Activated T-cell treated with anti-CD3 and anti-CD28 coated beads, Interleukin-2, amount 50 U/mL, for 72 hours (primary cell): ENCODE results near the gene GTF2I. TPM values are rescaled to one million over a fixed set of nuclear protein-coding genes. Genes with fewer than 3 reads are reported as not detected.
"Not testable (repeated sequence)": the region's sequence is repeated elsewhere in the genome, so short reads cannot be mapped to it uniquely, and the experiment has no call there.

ENCODE experiments used
- ATAC-seq, 2 donors: fragments of 150-1000 bp; cut with Tn5 transposase; replicated peaks in 1 of 2; 2 replicates each; pipeline ENCODE4 v1.10.0; 2021; ENCODE audit warnings: moderate library complexity in 2 of 2, mild to moderate bottlenecking in 1 of 2
- DNase-seq, 2 donors: peaks; one replicate each; pipeline ENCODE4 v3.0.0; 2021 to 2022; ENCODE audit warnings: mixed read lengths in 1 of 2
- H3K27ac Mint-ChIP-seq: one replicate; pipeline ENCODE4 v1.8.0; 2022; ENCODE audit warnings: mild to moderate bottlenecking, moderate library complexity, mixed read lengths
- H3K27me3 Mint-ChIP-seq: one replicate; pipeline ENCODE4 v1.8.0; 2022; ENCODE audit warnings: low read depth, mixed read lengths
- H3K36me3 Mint-ChIP-seq, 2 donors: one replicate each; pipeline ENCODE4 v1.8.0; 2022; ENCODE audit warnings: mixed read lengths in 2 of 2, mild to moderate bottlenecking in 1 of 2; ENCODE audit not compliant: insufficient read depth in 2 of 2
- H3K4me1 Mint-ChIP-seq: one replicate; pipeline ENCODE4 v1.8.0; 2022; ENCODE audit warnings: low read depth, mixed read lengths
- H3K4me3 Mint-ChIP-seq, 2 donors: one replicate each; pipeline ENCODE4 v1.8.0; 2022; ENCODE audit warnings: mild to moderate bottlenecking in 2 of 2, mixed read lengths in 2 of 2, moderate library complexity in 2 of 2
- H3K9me3 Mint-ChIP-seq, 2 donors: one replicate each; pipeline ENCODE4 v1.8.0; 2022; ENCODE audit warnings: mixed read lengths in 2 of 2
- total RNA-seq, 2 donors: library from RNA; stranded (reverse); gene quantifications; one replicate each; pipeline ENCODE4 v1.2.3, GENCODE V29; 2022

The GTF2I gene
- total RNA-seq, 2 donors from 2014 or later = 118 to 121 TPM

DNA sequence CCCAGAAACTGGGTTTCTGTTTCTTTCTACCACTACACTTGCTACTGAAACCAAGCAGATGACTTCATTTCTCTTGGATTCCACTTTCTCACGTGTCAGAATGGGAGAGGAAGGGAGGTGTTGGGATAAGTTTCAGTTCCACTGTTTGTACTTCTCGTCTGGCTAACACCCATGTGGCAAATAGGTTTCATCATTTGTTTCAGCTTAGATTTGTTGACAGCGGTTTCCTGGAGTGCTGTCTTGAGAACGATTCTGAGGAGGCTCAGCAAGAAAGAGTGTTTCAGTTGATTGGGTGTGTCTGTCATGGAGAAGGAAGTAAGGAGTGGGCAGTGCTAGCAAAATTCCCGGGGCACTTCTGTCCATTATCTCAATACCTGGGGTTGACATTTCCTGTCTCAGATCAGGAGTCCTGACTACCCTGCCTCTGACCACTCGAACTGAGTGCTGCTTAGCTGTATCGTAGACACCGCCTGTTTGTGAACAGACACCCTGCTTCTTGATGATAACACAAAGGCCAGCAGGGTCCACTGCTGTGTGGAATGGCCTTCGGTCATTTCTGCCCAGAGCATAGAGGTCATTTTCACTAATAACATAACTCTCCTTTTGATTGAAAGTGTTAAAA lies 86.5 kb downstream of the GTF2I start:
- H3K4me3 Mint-ChIP-seq, H3K36me3 Mint-ChIP-seq, H3K9me3 Mint-ChIP-seq, DNase-seq, H3K27me3 Mint-ChIP-seq, H3K27ac Mint-ChIP-seq, ATAC-seq, H3K4me1 Mint-ChIP-seq: not testable (repeated sequence)

DNA sequence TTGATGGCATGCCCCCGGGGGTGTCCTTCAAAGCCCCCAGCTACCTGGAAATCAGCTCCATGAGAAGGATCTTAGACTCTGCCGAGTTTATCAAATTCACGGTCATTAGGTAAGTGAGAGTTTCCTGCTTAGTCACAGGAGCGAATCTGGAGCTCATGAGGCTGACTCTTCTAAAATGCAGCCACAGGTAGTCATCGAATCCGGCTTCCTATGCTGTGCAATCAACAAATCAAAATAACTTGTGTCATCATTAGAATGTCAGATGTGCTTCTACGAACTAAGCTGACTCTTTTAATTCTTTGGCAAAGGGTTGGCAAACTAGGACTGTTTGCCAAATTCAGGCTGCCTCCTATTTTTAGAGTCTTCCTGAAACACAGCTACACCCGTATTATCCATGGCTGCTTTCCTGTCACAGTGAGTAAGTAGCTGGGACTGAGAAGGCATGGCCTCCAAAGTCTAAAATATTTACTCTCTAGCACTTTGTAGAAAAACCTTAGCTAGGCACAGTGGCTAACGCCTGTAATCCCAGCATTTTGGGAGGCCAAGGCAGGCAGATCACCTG lies 96.5 kb downstream of the GTF2I start:
- not testable (repeated sequence) for H3K9me3 Mint-ChIP-seq, ATAC-seq, H3K4me3 Mint-ChIP-seq, H3K27me3 Mint-ChIP-seq, DNase-seq, H3K4me1 Mint-ChIP-seq, H3K27ac Mint-ChIP-seq, H3K36me3 Mint-ChIP-seq

DNA sequence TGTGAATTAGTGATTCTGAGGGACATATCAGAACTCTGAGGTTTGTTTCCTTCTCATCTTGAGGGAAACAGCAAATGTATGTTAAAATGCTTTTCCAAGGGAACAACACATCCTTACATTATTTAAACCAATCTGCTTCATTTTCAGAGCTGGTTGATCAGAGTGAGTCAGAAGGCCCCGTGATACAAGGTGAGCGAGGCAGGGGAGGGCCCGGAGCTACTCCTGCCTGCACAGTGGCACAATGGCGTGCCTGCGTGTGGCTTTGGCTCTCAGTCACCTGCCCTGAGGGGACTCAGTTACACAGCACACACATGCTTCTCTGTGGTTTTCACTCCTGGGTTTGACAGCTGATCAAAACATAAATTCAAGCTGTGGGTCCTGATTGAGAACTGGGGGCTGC lies 99.2 kb downstream of the GTF2I start:
- DNase-seq, H3K4me1 Mint-ChIP-seq, H3K27me3 Mint-ChIP-seq, H3K4me3 Mint-ChIP-seq, ATAC-seq, H3K36me3 Mint-ChIP-seq, H3K27ac Mint-ChIP-seq, H3K9me3 Mint-ChIP-seq: not testable (repeated sequence)

DNA sequence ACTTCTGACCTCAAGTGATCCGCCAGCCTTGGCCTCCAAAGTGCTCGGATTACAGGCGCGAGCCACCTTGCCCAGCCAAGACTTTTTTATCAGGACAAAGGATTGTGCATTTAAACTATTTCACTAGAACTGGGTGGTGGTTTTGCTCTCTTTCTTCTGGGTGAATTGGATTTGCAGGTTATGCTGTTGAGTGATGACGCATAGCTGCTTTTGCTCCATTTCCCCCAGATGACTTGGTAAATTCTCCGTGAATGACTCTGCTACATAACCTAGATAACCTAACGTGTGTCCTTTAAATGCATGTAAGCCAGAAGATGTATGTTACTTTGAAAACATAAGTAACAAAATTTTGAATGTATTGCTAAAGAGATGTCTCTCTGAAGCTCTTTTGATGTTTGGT lies 100.8 kb downstream of the GTF2I start:
- H3K4me3 Mint-ChIP-seq, H3K36me3 Mint-ChIP-seq, H3K27me3 Mint-ChIP-seq, ATAC-seq, H3K4me1 Mint-ChIP-seq, H3K9me3 Mint-ChIP-seq, DNase-seq, H3K27ac Mint-ChIP-seq: not testable (repeated sequence)

DNA sequence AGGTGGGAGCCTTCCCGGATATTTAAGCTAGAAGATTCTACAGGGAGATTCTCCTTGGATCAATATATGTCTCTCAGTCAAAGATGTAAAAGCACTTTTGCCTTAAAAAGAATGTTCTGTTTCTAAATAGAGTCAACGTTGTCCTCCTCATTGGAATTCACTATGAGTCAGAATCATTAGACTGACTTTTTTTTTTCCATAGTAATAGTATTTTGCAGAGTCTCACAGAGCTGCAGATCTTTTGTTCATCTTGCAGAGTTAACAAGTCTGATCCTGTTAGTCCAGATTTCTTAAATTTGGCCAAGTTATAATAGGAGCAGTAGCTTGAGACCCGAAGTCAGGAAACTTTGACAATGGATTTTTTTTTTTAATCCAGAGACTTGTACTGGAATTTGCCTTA lies 101.5 kb downstream of the GTF2I start:
- H3K4me3 Mint-ChIP-seq, H3K9me3 Mint-ChIP-seq, ATAC-seq: not testable (repeated sequence)

DNA sequence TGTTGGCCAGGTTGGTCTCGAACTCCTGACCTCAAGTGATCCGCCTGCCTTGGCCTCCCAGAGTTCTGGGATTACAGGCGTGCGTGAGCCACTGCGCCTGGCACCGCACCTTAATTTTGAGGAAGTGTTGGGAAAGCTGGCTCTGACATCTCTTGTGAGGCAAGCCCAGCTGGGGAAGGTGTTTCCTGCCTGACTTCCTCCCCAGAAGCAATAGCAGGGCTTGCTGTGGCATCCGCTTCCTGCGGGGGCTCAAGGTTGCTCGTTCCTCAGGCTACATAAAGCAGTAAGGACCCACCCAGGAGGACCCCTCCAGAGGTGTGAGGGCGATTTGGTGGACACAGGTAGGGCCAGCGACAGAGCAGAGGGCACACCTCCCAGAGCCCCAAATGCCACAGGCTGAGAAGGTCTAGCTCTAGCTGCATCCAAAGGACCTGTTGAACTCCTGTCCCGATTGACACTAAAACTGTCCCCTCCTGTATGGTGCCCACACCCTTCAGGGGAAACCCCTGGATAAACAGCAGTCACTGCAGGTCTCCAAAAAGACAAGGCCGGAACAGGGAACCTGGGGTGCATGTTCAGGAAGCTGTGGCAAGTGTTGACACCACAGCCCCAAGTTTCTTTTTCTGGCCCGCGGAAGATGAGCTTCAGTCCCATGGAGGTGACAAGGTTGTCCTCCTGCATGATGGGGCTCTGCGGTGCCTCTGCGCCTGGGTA lies 107.8 kb downstream of the GTF2I start:
- not testable (repeated sequence) for H3K27me3 Mint-ChIP-seq, H3K9me3 Mint-ChIP-seq, DNase-seq, H3K36me3 Mint-ChIP-seq, H3K4me1 Mint-ChIP-seq, H3K4me3 Mint-ChIP-seq, H3K27ac Mint-ChIP-seq
- ATAC-seq = peak; percentile 55 to 60

More for the DNA sequence above, 101.5 kb downstream of the GTF2I start:
- not testable (repeated sequence) for H3K27ac Mint-ChIP-seq, H3K4me1 Mint-ChIP-seq, H3K36me3 Mint-ChIP-seq, H3K27me3 Mint-ChIP-seq, DNase-seq

DNA sequence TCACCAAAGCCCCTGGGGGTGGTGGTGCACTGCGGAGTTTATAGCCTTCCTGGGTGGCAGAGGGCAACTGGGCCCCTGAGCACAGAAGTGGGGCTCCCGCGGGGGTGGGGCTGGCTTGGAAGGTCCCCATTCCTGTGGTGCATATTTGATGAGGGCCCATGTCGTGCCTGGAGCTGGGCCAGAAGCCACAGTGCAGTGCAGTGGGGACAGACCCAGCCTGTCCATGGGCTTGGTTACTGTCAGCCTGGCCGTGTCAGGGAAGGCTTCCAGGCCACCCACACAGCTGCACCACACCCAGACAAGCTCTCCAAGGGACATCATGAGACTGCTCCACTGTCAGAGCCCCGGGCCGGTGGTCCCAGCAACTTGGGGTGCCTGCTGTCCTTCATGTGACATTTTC lies 109.0 kb downstream of the GTF2I start:
- H3K9me3 Mint-ChIP-seq, H3K27me3 Mint-ChIP-seq, H3K27ac Mint-ChIP-seq, H3K36me3 Mint-ChIP-seq, H3K4me1 Mint-ChIP-seq, DNase-seq, H3K4me3 Mint-ChIP-seq: not testable (repeated sequence)
- ATAC-seq = peak in 1 of 2 donors; percentile 14

DNA sequence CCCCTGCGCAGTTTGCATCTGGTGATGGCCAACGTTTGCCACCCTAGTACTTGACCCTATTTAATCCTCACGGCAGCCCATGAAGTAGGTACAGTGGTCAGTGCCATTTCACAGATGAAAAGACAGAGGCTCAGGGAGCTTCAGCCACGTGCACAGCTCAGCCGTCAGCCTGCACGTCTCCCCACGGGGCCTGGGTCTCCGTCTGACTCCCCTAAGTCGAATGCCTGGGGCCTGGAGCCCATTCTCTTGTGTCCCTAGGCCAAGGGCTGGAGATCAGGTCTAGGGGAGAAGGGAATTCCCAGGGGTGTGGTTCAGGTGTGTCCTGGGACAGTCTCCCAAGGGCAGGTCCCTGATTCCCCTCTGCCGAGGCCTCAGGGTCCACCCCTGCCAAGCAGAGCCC lies 109.5 kb downstream of the GTF2I start:
- ATAC-seq, H3K4me1 Mint-ChIP-seq, H3K9me3 Mint-ChIP-seq, H3K4me3 Mint-ChIP-seq, DNase-seq, H3K27me3 Mint-ChIP-seq, H3K36me3 Mint-ChIP-seq, H3K27ac Mint-ChIP-seq: not testable (repeated sequence)

DNA sequence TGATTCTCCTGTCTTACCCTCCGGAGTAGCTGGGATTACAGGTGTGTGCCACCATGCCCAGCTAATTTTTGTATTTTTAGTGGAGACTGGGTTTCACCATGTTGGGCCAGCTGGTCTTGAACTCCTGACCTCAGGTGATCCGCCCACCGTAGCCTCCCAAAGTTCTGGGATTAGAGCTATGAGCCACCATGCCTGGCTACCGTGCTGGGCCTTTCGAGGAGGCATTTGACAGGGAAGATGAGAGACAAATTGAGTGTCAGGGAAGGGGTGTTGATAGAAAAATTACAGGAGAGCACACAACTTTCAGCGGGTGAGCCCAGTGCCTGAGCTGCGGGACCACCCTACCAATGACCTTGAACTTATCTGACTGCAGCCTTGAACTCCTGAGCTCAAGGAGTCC lies 112.5 kb downstream of the GTF2I start:
- H3K27me3 Mint-ChIP-seq, H3K4me1 Mint-ChIP-seq, H3K27ac Mint-ChIP-seq, H3K9me3 Mint-ChIP-seq, H3K36me3 Mint-ChIP-seq, H3K4me3 Mint-ChIP-seq, ATAC-seq, DNase-seq: not testable (repeated sequence)

DNA sequence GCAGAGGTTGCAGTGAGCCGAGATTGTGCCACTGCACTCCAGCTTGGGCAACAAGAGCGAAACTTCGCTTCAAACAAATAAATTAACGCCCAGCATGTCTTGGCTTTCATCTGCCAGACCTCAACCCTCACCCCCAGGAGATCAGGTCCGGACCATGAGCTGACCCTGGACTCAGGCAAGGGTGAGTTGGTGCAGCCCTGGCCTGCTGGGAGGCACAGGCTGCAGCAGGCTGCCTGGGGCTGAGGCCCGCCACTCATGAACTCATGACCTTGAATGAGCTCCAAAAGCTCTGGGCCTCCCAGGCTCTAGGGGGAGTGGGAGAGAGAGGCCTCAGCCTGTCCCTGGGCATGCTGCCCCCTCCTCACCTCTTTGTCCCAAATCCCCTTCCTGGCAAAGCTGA lies 114.6 kb downstream of the GTF2I start:
- H3K36me3 Mint-ChIP-seq = not testable (repeated sequence)

DNA sequence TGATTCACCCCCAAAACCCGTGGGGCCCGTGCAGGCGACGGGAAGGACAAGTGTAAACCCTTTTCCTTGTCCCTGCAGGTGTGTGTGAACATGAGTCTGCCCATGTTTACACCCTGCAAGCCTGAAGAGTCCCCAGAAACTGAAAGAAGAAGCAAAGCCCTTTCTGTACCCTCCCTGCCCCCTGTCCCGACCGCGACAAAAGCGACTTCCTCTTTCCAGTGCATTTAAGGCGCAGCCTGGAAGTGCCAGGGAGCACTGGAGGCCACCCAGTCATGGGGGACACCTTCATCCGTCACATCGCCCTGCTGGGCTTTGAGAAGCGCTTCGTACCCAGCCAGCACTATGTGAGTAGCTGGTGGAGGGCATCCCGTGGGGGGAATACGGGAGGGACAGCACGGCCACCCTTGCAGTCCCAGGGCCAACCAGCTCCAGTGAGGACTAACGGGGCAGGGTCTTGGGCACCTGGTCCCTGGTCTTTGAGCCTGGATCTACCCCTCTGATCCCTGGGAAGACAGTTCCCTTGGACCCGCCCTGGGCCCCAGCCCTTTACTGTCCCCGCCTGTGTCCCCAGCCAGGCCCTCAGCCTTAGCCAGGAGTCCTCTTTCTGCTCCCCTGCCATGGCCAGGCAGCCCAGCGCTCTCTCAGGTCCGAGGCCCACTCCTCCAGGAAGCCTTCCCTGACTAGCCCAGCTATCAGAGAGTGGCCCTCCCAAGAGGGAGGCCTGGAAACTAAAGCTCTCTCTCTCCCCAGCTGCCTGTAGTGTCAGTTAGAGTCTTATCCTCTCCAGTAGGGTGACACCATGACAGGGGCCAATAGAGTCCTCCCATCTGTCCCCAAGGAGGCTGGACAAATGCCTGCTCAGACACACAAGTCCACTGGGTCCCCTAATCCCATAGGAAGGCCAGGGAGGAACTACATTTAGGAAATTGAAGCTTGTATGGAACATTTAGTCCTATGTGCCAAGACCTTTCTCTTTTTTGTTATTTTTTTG lies 116.5 kb downstream of the GTF2I start, which contains the start of gene NCF1:
NCF1 (plus strand) TSS at position 252 of the 991 bp plus-strand sequence; CDS start at position 273, 21 bp downstream.
- ATAC-seq, DNase-seq, H3K9me3 Mint-ChIP-seq, H3K27ac Mint-ChIP-seq, H3K27me3 Mint-ChIP-seq, H3K4me1 Mint-ChIP-seq, H3K4me3 Mint-ChIP-seq, H3K36me3 Mint-ChIP-seq: not testable (repeated sequence)

More for the DNA sequence above, 114.6 kb downstream of the GTF2I start:
- not testable (repeated sequence) for H3K27me3 Mint-ChIP-seq, H3K4me3 Mint-ChIP-seq, DNase-seq, H3K9me3 Mint-ChIP-seq, ATAC-seq, H3K4me1 Mint-ChIP-seq, H3K27ac Mint-ChIP-seq

DNA sequence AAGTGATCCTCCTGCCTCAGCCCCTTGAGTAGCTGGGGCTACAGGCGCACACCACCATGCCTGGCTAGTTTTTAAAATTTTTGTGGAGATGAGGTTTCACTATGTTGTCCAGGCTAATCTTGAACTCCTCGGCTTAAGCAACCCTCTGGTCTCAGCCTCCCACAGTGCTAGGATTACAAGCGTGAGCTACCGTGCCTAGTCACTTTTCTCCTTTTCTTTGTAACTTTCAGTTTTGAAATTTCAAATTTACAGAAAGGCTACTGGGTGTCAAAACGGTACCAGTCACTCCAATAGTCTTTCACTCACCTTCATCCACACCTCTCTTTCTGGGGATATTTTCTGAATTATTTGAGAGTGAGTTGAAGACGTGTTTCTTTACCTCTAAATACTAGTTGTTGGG lies 117.6 kb downstream of the GTF2I start:
- ATAC-seq = peak; percentile 79 to 90
- not testable (repeated sequence) for H3K9me3 Mint-ChIP-seq, H3K27ac Mint-ChIP-seq, H3K27me3 Mint-ChIP-seq, H3K4me3 Mint-ChIP-seq, H3K4me1 Mint-ChIP-seq, DNase-seq, H3K36me3 Mint-ChIP-seq

DNA sequence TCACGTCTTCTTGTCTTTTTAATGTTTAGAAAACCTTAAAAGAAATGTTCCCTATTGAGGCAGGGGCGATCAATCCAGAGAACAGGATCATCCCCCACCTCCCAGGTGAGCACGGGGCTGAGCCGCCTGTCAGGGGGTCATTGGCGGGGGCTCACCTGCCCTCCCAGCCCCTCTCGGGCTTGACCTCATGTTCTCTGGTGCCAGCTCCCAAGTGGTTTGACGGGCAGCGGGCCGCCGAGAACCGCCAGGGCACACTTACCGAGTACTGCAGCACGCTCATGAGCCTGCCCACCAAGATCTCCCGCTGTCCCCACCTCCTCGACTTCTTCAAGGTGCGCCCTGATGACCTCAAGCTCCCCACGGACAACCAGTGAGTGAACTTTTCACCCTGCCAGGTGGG lies 121.5 kb downstream of the GTF2I start:
- not testable (repeated sequence) for H3K9me3 Mint-ChIP-seq, DNase-seq, H3K27me3 Mint-ChIP-seq, H3K27ac Mint-ChIP-seq, H3K36me3 Mint-ChIP-seq, ATAC-seq, H3K4me1 Mint-ChIP-seq, H3K4me3 Mint-ChIP-seq
